ENCODE results near the gene LRRC72. TPM values are rescaled to one million over a fixed set of nuclear protein-coding genes. Genes with fewer than 3 reads are reported as not detected.

Gene LRRC72
- total and polyA plus RNA-seq, 2 experiments from 2014 or later, result not detected

GRCh38 chr7:16603633-16604032 is 77.0 kb downstream of the LRRC72 start (continued):
- TF ChIP-seq ZNF462 (CRISPR knock-in tag; IDR thresholded peaks at IDR 0.05), result no peak
- no peak for TF ChIP-seq JUNB (IDR thresholded peaks at IDR 0.05; ENCODE audit: unreplicated experiment)
- no peak for TF ChIP-seq POLR2AphosphoS5 (IDR thresholded peaks at IDR 0.05; ENCODE audit: low read depth)
- no peak for TF ChIP-seq EZH2phosphoT487 (IDR thresholded peaks at IDR 0.05; ENCODE audit: unreplicated experiment)
- TF ChIP-seq REST (IDR thresholded peaks at IDR 0.05; ENCODE audit: unreplicated experiment), result no peak
- no peak for TF ChIP-seq CTCF (conservative IDR thresholded peaks at IDR 0.05; ENCODE audit: low read depth in 2 of 2)
- no peak for TF ChIP-seq CREB1 (CRISPR knock-in tag; IDR thresholded peaks at IDR 0.05; ENCODE audit: low read depth)
